Measurements from ENCODE around the gene CIROP.

The CIROP gene, protein sequence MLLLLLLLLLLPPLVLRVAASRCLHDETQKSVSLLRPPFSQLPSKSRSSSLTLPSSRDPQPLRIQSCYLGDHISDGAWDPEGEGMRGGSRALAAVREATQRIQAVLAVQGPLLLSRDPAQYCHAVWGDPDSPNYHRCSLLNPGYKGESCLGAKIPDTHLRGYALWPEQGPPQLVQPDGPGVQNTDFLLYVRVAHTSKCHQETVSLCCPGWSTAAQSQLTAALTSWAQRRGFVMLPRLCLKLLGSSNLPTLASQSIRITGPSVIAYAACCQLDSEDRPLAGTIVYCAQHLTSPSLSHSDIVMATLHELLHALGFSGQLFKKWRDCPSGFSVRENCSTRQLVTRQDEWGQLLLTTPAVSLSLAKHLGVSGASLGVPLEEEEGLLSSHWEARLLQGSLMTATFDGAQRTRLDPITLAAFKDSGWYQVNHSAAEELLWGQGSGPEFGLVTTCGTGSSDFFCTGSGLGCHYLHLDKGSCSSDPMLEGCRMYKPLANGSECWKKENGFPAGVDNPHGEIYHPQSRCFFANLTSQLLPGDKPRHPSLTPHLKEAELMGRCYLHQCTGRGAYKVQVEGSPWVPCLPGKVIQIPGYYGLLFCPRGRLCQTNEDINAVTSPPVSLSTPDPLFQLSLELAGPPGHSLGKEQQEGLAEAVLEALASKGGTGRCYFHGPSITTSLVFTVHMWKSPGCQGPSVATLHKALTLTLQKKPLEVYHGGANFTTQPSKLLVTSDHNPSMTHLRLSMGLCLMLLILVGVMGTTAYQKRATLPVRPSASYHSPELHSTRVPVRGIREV

DNA sequence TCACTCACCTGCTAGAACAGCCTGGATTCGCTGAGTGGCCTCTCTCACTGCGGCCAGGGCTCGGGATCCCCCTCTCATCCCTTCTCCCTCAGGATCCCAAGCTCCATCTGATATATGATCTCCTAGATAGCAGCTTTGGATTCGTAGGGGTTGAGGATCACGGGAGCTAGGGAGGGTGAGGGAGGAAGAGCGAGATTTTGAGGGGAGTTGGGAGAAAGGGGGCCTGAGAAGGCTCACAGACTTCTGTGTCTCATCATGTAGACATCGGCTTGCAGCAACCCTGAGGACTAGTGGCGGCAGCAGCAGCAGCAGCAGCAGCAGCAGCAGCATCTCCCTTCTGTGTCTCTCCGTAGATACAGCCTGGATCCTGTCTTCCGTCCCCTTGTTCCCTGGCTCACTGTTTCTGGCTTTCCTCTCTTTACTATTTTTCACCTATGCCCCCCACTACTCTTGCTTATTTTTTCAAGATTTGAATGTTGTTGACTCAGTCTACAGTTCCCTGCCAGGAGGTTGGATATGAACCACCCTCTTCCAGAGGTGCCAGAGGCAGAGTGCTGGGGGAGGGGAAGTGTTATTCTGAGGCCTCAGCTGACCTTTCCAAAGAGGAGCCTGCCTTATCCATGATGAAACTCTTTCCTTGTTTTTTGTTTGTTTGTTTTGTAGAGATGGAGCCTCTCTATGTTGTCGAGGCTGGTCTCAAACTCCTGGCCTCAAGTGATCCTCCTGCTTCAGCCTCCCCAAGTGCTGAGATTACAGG is at the start of gene CIROP:
Gene CIROP, minus strand, starts transcription at position 399 of the 757 bp plus-strand sequence. Its CDS starts 69 bp downstream, at position 330.
- no peak for DNase-seq

DNA sequence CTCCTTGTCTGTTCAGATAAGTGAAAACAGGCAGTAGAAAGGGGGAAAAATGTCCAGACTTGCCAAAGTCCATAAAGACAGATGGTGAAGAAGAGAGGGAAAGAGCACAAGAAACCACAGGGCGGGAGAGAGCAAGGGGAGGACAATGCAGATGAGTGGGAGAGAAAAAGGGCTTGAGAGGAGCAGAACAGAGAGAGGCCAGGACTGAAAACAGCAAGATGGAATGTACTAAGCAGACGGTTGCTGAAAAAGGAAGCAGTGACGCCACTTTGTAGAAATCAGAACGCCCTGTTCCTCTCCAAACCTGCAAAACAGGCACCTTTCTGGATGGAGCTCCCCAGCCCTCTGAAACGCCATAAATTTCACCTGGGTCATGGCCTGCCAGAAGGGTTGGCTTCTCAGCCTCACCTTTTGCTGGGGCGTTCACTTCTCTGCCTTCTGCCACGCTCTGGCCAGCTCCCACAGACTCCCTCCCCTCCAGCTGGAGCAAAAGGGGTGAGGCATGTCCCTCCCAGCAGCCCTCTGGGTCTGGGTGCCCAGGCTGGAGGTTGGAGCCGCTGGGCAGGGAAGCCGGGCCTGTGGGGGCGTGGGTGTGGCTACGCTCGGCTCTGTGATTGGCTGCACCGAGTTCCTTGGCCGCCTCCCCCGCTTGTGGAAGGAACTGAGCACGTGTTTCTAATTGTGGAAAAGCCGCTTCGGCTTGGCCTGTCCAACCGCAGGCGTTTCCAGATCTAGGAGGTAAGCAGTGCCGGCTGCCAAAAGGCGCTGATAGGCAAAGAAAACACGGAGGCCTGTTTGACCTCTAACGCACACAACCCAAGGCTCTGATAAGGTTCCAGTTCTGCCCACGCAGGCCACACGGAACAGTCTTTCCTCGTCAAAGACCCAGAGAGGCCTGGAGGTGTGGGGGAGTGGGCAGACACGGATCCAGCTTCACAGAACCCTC is 49.3 kb upstream of the CIROP start:
- peak; percentile 76 for DNase-seq

DNA sequence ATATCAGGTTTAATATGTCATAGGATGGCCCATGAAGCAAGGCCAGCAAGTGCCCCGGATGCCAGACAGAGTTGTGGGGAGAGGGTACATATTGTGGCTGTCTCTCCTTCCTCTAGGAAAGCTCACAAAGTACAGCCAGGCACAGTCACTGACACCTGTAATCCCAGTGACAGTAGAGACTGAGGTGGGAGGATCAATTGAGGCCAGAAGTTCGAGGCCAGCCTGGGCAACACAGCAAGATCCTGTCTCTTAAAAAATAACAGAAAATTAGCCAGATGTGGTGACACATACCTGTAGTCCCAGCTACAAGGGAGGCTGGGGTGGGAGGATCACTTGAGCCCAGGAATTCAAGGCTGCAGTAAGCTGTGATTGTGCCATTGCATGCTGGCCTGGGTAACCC is 46.6 kb upstream of the CIROP start:
- DNase-seq, result no peak

DNA sequence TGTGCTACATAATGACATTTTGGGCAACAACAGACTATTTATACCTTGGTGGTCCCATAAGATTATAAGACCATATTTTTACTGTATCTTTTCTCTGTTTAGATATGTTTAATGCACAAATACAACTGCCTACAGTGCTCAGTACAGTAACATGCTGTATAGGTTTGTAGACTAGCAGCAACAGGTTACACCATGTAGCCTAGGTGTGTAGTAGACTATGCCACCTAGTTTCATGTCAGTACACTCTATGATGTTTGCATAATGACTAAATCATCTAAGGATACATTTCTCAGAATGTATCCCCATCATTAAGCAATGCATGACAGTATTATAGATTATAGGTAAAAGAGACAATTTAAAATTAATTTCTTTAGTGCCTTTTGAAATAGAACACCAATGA is 45.0 kb upstream of the CIROP start:
- no peak for DNase-seq

DNA sequence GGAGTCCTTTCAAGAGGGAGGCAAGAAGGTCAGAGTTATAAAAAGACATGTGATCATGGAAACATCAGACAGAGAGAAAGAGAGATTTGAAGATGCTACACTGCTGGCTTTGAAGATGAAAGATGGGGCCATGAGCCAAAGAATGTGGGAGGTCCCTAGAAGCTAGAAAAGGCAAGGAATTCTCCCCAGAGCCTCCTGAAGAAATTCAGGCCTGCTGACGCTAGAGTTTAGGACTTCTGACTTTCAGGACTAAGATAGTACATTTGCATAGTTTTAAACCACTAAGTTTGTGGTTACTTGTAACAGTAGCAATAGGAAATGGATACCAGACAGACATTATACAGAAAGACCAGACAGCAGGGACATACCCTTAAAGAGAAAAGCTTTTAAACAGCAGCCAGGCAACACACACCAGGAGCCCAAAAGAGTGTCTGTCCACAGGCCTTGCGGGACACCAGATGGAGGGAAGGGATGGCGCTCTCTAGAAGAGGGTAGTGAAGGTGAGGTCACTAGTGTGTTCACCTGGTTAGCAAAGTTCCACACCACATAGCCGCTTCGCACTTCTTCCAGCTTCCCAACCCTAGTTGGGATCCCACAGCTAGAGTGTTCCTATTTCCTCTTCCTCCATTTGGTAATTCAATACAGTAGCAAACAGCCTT is 43.9 kb upstream of the CIROP start:
- no peak for DNase-seq

DNA sequence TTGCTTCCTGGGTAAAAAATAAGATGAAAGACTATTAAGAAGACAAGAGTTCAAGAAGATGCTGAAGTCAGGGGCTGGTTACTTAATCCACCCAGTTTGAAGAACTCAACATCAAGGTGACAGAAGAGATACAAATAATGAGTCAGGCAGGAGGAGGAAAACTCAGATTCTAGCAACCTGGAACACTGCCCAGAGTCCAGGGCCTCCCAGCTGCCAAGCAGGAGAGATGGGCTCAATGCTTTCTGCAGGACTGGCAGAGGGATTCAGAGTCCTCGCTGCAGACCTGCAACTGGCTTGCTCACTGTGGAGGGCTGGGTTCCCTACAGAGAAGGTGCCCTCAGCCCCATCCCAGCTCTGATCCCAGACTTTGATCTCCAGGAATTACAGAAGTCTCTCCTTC is 42.9 kb upstream of the CIROP start:
- no peak for DNase-seq

DNA sequence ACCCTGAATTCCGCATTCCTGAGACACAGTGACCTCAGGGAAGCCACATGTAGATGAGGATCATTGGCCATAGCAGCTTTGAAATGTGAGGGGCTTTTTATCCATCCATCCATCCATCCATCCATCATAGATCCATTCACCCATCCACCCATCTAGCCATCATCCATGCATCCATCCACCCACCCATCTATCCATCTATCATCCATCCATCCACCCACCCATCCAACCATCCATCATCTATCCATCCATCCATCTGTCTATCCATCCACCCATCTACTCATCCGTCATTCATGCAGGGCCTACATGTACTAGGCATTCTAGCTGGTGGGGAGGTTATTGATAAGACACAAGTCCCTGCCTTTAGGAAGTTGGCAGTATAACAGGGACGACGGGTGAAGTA is 42.2 kb upstream of the CIROP start:
- no peak for DNase-seq

DNA sequence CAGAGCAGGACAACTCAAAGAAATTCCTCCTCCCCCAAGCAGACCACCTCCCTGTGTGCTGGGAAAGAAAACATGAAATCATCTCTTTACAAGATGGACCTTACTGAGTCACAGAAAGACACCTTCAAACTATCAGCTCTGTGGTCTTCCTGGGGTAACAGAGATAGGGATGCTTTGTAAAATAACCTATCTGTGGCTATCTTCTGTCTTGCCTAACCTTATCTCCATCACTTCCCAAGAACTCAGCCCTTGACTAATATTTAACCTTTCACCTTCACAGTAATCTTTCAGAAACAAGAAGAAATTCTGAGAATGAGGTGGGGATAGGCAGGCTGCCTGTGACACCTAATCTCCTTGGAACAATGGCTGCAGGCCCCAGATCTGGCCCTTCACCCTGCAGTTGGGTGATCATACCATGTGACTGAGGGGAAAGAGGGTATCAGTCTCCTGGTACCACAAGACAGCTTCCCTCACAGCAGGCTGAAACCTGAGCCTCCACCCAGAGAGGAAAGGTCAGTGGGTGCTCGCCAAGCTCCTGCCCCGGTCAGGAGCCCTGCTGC is 41.6 kb upstream of the CIROP start:
- peak; percentile 77 for DNase-seq

DNA sequence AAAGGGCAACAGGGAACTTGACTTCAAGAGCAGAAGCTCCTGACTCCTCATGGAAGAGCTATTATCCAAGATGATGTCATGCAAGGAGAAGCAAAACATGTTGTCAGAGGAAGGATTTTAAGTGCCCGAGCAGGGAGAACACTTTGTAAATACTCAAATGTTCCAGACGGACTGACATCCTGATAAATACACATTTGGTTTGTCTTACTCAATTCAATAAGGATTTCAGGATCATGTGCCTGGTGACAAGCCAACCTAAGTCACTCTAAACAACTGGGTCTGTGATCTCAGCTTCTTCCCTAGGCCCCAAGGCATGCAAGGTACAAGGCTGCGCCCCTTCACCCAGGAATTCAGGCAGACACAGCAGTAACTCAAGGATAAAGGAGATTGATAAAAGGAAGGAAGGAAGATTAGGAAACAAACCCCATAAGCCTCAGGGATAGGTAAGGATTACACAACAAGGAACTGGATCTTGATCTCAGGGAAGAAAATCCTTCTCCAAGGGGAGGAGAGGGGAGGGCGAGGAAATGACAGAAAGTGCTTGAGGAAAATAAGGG is 41.1 kb upstream of the CIROP start:
- no peak for DNase-seq

DNA sequence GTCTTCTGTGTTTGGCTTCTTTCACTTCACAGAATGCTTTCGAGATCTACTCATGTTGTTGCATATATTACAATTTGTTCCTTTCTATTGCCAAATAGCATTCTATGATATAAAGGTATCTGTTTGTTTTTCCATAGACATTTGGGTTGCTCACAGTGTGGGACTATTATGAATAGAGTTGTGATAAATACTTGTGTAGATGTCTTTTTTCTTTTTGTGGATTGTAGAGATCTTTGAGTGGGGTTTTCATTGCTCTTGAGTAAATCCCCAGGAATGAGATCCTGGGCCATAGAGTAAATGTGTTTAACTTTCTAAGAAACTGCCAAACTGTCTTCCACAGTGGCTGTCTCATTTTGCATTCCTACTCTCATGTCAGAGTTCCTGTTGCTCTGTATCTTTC is 39.1 kb upstream of the CIROP start:
- DNase-seq, result no peak

DNA sequence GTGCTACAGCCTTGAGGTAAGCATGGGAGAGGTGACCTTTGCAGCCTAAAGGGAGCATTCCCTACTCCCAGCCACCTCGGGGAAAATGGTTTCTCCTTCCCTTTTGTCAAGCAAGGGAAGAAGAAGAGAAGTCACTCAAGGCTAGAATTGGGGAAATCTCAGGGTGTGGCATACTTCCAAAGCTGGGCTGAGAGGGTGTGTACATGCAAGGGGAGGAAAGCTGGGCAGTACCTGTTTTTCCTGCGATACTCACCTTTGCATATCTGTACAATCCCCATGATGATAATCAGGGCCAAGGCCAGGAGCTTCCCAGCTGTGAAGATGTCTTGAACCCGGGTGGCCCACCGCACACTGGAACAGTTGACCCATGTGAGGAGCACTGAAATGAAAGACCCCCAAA is 38.0 kb upstream of the CIROP start:
- DNase-seq, result no peak

DNA sequence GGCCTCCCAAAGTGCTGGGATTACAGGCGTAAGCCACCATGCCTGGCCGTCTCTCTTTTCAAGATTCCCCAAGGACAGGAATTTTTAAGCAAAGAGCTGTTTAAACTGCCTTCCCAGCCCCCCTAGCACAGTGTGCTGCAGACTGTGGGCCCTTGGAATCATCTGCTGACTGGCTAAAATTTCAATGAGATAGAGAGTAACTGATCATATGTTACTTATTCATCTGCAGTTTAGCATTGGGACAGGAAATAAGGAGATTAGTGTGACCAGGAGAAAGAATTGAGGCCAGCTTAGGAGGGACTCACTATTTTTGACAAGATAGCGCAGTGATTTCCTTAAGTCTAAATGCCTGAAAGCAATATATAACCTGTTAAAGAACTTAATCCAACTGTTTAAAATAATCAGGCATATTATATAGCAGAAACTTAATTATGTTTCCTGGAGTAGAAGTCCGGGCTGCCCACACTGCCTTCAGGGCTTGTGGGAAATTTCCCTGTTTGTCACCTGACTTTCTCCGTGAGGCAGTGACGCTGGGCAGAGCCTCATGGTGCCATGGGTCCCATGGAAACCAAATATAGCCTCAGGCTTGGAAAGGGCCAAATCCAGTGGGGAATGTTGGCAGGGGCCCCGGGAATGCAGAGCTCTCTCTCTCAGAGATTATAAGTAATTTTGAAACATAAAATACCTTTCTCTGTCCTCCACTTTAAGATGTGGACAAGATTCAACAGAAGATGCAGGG is 37.1 kb upstream of the CIROP start:
- DNase-seq, result no peak

DNA sequence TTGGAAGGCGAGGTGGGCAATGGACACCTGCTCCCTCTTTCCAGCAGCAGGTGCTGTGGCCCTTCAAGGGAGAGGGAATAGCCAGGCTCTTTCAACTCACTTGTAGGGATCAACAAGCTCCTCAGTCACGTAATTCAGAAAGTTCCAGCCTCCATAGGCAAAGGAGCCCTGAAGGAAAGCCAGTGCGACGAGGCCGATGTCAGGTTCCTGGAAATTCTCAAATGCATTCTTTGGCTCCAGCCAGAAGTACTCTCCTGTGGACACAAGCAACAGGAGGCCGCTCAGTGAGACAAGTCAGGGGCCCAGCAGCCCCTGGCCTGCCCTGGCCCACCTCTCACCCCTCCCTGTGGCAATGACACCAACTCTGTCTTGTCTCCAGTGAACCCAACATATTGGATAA is 35.6 kb upstream of the CIROP start:
- DNase-seq, result no peak

DNA sequence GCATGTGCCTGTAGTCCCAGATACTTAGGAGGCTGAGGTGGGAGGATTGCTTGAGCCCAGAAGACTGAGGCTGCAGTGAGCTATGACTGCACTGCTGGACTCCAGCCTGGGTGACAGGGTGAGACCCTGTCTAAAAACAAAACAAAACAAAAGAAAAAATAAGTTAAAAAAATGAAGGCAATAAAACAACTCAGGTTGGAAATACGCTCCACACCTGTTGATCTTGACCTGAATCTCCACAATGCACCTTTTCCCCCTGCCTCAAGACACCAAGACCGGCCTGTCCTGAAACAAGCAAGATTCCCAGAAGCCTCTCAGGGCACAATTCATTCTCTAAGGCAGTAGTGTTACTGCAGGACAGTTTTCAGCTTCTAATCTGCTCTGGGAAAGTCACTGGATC is 35.1 kb upstream of the CIROP start:
- DNase-seq, result no peak

DNA sequence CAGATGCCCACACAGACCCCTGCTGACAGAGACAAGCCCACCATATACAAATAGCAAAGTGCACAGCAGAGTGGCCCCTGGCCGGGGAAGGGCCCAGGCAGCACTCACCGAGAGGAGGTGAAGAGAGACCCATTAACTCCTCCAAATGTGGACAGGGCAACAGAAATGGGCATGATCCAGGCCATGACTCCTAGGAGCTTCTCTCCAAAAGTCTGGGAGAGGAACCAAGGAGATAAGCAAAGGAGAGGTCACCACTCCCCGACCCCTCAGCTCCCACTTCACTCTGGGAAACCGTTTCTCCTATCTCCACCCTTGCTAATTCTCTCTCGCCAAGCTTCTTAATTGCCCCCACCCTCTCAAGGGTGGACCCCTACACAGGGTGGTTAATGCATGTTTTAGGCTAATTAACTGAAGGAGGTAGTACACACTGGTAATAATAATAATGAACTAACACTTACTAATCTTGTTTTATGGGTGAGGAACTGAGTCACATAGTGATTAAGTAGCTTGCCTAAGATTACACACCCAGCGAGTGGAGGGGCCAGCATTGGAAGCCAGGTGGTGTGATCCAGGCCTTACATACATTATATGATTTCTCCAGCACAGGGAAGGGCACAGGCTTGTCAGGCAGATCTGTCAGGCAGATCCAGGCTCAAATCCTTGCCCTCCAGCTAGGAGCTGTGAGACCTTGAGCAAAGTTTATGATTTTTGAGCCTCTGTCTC is 33.2 kb upstream of the CIROP start:
- DNase-seq, result no peak

DNA sequence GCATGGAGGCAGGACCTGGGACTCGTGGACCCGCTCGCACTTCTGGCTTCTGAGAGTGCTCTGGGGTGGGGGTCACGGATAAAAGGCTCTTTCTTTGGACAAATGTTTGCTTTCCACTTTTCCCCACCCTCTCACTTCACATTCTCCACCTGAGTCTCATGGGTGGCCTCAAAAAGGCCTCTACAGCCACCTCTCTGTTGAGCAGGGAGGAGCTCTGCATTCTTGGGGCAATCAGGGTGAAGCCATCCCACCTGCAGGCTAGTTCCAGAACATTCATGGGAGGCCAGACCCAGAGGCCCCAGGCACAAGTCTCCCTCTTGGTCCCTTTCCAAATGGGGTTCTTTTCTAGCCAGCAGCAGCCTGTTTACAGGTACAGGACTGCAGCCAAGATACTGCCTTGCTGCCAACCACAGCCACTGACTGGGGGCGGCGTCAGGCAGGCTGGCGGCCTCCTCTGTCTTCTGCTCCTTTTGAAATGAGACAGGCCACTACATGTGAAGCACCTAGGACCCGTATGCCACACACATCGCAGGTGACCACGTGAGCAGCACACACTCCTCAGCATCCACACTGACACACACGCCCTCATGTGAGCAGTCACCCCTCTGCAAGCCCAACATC is 32.5 kb upstream of the CIROP start:
- DNase-seq, result no peak

DNA sequence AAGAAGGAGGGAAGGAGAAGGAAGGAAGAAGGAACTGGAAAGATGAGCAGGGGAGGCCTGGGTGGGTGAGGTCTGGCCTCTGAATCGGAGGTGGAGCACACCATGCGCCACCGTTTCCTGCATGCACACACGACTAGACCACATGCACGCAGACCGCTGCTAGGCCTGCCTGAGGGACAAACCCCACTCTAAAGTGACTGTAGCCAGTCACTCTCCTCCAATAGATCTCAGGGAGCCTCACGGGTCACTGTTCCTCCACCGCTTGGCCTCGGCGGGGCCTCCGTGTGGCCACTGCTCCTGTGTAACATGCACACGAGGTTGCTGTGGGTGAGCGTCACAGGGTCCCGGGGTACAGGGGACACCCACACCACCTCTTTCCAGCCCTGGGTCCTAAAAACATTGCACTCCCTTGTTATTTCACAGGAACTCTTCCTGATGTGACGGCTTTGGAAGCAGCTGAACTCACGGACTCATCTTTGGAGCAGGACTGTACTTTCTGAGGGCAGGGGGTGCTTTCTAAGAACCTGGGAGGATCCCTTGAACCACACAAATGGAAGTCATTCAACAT is 31.9 kb upstream of the CIROP start:
- no peak for DNase-seq

DNA sequence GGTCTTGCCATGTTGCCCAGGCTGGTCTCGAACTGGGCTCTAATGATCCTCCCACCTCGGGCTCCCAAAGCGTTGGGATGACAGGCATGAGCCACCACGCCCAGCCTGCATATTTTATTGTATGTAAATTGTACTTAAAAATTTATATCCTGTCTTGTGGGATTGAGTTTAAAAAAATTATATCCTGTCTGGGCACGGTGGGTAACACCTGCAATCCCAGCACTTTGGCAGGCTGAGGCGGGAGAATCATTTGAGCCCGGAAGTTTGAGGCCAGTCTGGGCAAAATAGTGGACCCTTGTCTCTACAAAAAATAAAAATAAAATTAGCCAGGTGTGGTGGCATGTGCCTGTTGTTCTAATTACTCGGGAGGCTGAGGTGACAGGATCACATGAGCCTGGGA is 28.2 kb upstream of the CIROP start:
- no peak for DNase-seq

DNA sequence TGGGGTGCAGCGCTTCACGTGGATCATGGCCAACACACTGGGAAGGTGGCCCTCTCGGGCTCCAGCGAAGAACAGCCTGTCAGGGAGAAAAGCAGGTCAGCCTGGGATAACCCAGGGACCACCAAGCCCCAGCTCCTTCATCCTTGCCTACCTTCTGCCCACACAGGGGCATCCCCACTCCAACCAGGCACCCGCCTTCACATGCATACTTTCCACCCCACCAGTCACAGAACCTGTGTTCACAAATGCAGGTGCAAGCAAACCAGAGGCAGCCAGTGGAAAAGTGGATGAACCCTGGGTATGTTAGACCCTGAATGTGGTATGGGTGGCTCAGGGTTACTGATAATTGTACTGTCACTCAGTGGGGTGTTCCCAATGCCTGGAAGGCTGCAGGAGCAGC is 26.7 kb upstream of the CIROP start:
- DNase-seq, result no peak

All from hematopoietic multipotent progenitor cell treated with erythropoietin and hydrocortisone succinate and interleukin-3 and kit ligand, for 8 days (in vitro differentiated cells).